GM18499 (cell line): ENCODE data around the gene SP1.
"Not testable (repeated sequence)": the region's sequence is repeated elsewhere in the genome, so short reads cannot be mapped to it uniquely, and the experiment has no call there.

ENCODE experiments used
- ATAC-seq: cut with Tn5 transposase; IDR thresholded peaks from one replicate; pipeline ENCODE4 v1.9.1; 2021; ENCODE audit warnings: moderate number of reproducible peaks; ENCODE audit not compliant: insufficient read depth, unreplicated experiment

Gene SP1

DNA sequence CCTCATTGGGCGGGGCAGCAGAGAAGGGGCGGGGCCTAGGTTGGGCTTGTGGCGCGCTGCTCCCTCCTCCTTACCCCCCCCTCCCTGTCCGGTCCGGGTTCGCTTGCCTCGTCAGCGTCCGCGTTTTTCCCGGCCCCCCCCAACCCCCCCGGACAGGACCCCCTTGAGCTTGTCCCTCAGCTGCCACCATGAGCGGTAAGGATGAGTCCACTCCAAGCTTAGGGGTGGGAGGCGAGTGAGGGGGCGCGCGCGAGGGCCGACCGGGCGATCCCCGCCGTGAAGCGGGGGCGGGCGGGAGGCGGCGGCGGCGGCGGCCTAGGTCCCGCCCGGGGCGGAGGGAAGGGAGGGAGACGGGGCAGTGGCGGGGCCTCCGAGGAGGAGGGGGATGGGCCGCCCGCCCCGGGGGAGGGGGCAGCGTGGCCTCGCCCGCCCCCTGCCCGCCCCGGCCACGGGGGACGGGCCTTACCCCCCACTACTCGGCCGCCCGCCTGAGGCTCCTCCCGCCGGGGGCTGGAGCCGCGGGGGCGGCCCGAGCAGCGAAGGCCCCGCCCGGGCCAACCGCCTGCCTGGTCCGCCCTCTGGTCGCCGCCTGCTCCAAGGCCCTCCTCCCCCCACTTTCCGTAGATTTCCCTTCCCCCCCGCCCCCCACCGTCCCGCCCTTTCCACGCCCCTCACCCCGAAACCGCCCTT, at the start of gene SP1:
TSS of gene SP1 (plus strand) at position 73 of the 690 bp plus-strand sequence. CDS start at position 189, 116 bp downstream.
- no peak for ATAC-seq

DNA sequence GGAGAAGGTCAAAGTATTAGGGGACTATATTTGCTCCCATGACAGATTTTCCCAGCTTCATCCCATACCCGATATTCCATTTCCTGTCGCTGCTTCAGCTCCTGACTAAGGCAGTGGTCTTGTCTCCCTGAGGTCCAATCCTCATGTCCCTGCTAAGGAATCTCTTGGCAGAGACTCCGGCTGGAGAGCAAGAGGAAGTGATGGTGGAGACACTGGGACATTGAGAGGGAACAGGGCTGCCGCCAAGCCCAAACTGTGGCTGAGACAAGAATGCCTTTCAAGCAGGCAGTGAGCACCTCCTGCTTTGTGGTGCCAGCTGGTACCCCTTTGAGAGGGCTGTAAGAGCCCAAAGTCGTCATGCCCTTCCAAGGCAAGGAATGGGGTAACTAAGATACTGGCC, 49.3 kb upstream of the SP1 start:
- no peak for ATAC-seq

DNA sequence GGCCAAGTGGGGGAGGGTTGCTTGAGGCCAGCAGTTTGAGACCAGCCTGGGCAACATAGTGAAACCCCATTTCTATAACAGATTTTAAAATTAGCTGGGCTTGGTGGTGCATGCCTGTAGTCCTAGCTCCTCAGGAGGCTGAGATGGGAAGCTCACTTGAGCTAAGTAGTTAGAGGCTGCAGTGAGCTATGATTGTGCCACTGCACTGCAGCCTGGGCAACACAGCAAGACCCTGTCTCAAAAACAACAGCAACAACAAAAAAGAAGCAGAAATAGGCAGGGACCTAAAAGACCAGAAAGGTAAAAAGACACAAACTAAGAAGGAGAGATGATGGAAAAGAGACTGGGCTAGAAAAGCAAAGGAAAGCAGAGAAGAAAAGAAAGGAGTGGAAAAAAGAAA, 47.6 kb upstream of the SP1 start:
- ATAC-seq: not testable (repeated sequence)

DNA sequence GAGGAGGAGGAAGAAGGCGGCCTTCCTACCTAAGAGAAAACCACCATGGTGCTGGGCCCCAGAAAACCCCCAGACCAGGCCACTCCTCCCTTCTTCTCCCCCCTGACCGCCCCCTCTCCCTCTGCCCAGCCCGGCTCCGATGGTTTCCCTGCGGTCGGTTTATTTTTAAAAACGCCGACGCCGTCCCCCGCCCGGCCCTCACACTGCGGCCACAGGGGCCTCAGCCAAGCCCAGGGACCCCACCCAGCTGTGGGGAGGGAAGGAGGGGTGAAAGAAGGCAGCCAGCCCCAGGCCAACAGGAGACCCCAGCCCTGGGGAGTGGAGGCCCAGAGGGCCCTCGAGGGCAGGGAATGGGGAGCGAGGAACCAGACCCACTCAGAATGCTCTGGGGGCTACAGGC, 47.2 kb upstream of the SP1 start:
- no peak for ATAC-seq

DNA sequence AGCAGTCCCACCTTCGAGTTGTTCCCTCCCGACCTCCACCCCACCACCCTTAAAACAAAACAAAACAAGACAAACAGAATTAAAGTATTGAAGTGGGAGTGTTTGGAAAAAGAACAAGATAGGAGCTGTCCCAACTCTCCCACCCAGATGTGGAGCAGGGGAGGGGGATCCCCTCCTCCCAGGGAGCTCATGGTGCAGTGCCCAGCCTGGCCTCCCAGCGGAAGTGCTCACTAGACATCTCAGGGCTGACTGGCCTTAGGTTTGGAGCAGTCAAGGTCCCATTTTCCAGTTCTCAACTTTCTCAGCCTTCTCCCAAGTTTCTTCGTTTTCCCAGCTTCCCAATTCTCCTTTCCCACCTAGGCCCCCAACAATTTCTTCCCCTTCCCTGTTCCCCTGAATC, 46.7 kb upstream of the SP1 start:
- no peak for ATAC-seq

DNA sequence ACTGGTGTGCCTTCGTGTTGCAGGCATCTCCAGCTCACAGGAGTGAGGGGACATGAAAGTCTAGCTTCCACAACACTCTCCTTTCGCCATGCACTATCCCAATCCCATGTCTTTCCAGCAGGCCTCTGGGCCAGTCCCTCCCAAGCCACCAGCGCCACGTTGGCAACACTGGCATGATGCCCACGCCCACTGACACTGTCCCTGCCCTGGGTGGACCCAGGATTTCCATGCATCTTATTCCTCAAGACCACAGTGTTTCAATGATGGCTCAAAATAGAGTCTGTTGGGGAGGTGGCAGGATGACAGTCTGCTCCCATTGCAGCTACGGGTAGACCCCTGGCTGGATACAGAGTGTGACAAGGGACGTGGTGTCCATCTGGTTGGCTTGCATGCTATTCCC, 46.1 kb upstream of the SP1 start:
- ATAC-seq: no peak

DNA sequence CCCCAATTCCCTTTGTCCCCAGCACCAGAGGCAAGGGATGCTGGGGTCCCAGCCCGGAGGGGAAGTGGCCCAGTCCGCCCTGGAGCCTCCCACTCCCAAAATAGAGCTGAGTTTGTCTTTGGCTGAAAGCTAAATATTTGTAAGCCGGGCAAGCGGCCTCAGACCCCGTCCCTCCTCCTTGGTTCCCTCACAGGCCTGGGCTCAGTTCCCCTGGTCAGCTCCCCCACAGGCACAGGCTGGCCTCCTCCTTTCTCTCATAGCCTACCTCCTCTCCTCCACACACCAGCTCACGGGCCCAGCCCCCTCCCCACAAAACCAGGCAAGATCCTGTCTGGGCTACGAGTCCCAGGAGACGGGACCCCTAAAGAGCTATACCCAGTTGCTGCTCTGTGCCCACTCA, 45.2 kb upstream of the SP1 start:
- no peak for ATAC-seq

DNA sequence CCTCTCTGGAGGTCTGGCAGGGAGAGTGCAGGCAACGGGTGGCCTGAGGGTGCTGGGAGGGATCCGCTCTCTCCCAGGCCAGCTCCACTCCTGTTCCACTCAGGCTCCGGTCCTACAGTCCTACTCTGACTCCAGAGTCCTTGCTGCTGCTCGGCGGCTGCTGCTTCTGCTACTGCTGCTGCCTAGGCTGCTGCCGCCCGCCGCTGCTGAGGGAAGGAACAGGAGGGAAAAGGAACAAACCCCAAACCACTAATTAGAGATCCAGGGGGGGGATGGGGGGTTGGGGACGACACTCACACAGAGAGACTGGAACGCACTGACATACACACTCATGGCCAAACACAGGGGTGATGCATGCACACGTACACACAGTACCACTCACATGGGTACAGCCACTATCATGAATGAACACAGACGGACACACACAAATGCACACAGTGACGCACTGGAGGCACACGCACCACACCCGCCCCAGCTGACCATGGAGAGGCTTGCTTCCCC, 43.7 kb upstream of the SP1 start, which contains the start of gene SP7:
TSS of gene SP7 (minus strand) at position 174 of the 501 bp plus-strand sequence. CDS start 708 bp downstream, outside the sequence.
- no peak for ATAC-seq

DNA sequence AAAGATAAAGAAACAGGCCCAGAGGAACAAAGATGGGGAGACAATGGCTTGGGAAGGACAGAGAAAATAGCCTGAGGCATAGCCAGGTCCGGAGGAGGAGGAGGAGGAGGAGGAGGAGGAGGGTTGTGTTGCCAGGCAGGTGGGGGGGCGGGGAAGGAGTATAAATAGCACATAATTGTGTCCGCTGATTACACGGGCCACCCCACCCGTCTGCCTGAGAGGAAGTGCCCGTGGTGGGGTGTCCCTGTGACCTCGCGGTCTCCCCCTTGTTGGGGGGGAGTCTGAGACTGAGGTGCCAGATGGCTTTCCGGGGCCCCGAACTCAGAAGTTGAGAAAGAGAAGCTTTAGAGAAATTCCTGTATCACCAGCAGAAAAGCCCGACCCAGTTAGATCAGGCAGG, 42.0 kb upstream of the SP1 start:
- no peak for ATAC-seq

DNA sequence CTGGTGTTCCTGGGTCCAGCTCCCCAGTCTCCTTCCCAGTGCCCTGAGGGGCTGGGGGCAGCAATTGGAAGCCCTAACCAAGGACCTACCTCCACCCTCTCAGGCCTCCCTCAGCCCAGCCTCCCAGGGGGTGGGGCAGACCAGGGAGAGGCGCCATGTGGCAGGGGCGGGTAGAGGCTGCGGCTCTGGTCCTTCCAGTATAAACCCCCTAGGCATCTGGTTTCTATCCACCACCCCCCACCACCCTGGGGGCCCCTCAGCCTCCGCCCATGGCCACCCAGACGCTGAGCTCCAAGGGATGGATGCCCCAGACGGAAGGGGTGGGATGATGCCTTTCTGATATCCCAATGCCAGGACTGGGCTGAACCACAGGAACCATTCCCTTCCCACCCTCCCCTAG, 41.1 kb upstream of the SP1 start:
- ATAC-seq: no peak

DNA sequence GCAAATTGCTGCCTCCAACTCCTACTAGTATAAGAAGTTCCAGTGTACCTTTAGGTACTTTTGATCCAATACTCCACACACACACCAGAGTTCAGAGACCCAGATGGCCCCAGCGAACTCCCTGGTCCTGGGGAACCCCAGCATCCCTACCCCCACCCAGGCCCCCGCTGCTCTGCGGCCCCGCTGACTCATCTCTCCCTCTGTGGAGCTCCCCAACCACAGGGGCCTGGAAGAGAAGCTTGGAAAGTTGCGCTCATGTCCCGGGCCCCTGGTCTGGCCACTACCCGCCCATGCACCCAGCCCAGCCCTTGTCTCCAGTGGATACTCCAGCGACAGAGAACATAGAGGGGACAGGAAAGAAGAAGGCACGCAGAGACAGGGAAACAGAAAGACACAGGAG, 39.6 kb upstream of the SP1 start:
- no peak for ATAC-seq

DNA sequence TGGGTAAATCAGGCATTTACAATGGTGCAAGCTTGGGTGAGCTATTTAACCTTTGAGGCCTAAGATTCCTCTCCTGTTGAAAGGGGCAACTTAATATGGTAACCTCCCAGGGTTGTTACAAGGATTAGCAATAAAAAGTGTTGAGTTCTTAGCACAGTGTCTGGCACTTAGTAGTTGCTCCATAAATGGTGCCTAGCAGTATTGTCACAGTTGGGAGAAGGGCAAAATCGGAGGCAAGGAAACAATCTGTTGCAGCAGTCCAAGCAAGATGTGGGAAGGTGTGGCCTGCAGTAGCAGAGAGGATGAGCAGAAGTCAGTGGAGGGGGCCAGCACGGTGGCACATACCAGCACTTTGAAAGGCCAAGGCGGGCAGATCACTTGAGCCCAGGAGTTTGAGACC, 36.5 kb upstream of the SP1 start:
- ATAC-seq: no peak

DNA sequence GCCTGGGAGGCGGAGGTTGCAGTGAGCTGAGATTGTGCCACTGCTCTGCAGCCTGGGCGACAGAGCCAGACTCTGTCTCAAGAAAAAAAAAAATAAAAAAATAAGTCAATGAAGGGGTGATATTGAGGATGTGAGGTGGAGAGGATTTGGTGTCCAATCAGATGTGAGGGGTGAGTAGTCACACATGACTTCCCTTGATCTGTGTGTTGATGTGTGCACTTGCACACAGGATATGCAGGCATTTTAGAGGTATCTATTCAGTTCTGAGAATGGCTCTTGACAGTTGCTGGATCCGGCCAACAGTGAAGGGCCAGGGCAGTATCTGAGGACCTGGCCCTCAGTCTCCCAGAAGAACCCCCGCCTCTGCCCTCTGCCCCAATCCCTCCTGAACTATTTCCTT, 36.0 kb upstream of the SP1 start:
- no peak for ATAC-seq

DNA sequence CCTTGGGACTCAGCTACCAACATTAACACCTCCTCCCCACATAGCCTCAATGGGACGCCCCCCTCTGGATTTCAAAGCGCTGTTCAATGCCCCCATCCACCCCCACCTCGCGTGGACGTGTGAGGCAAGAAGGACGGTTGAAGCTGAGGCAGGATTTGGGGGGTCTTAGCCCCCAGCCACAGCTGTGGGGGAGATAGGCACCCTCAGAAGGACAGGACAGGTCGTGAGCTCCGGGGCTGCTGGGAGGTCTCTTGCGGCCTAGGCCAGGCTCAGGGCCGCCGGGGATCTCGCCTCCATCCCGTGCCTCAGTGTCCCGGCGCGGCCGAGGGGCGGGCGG, 35.5 kb upstream of the SP1 start:
- no peak for ATAC-seq

DNA sequence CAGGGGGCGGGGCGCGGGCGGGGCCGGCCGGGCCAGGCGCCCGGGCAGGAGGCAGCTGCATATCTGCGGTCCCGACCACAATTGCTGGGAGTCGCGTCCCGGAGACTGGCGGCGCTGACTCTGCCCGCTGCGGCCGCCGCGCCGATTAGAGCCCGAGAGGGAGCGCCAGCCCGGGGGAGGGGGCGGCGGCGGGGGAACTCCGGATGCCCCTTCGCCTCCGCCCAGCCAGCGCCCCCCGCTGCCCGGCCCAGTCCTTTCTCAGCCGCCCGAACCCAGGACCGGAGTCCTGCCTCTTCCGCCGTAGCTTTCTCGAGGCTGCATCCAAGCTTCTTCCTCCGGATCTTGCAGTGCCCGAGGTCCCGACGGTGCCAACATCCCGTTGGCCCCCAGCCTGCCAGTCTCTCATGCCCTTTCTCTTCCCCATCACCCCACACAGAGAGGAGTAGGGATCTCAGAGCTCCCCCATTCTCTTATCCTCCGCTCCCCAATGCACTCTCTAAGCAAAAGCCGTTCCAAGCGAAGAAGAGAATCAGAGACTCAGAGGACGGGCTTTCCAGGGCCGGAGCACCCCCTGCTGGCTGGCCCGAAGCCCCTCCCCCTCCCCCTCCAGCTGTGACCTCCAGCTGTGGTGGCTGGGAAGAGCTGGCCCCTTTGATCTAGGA, 35.0 kb upstream of the SP1 start:
- no peak for ATAC-seq

DNA sequence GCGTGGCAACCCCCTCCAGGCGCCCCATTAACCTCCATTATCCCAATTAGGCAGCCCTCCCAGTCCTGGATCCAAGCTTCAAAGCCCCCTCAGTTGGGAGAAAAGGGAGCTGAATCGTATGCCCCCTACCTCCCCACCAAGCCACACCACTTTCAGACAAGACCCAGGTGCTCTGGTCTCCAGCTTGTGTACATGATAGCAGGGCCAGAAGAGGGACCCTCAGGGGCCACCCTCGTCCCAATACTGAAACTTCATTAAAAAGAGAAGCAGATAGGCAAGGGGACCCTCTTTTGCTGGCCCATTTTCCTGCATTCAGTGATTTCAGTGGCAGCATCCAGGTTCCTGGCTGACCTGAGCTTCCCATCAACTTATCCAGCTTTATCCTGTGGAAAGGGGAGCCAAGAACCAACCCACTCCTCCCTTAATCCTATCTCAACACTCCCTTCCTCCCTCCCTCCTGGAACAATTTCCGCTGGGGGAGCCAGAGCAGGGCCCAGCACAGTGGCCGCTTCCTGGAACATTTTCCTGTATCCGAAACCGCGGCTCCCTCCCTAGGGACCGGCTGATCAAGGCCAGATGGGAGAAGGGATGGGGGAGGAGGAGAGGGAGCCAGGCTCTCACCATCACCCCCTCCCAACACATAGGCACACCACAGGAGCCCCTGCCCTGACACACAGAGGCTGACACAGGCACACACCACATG, 34.3 kb upstream of the SP1 start:
- ATAC-seq: no peak

DNA sequence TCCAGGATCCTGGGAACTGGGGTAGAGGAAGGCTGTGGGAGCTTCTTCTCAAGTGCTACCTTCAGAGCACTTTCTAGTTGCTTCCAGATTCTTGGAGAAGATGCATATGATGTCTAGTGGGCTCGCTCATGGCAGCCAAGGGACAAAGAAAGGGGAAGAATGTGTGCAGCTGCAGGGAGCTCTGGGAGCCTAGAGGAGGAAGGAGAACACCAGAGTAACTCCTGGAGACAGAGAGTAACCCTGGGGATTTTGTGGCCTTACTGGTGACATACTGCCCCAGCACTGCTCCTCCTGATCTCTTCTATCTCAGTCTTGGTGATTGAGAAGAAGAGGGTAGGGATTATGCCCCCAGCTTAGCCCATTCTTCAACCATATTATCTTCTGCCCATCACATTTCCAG, 33.5 kb upstream of the SP1 start:
- ATAC-seq: no peak

DNA sequence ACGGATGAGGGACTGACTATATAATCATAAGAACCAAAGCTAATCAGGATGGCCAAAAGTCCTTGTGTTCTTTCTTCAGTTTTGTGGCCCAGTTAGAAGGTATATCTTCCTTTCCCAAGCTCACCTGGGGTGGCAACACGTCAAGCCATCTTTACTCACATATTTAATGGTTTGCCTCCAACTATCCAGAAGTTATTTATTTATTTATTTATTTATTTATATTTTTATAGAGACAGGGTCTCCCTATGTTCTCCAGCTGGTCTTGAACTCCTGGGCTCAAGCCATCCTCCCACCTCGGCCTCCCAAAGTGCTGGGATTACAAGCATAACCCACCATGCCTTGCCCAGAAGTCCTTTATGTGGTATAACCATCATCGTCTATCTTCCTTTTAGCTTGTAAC, 32.1 kb upstream of the SP1 start:
- ATAC-seq: no peak

DNA sequence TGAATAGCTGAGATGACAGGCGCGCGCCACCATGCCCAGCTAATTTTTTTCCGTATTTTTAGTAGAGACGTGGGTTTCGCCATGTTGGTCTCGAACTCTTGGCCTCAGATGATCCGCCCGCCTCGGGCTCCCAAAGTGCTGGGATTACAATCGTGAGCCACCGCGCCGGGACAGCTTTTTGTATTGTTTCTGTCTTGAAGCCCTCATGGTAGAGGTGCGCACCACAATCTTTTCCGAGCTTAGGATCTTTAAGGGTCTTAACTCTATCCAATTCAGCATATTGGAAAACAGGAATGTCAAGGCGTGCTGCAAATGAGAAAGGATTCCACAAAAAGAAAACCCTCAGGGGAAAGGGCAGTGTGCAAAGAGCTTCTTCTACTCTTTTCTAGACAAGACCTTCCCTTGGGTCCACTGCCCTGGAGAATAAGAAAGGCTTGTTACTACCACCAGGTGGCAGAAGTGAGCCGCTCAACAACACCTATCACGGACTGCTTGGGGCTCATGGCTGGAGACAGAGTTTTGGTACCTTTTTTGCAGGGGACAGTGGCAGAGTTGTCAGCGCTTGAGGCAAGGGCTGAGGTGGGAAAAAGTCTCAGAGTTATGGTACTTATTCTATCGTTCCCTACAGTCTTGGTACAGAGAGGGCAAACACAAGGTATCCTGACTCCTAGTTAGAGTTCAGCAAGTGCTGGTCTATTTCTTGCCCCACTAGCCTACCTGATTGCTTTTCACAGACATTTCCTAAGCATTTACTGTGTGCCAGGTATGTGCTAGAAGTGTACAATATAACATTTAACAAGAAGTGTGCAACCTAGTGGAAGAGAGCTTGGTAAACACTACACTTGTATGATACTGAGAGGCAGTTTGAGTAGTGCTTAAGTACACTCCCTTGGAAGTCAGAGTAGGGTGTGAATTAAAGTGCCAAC, 27.4 kb upstream of the SP1 start:
- no peak for ATAC-seq

DNA sequence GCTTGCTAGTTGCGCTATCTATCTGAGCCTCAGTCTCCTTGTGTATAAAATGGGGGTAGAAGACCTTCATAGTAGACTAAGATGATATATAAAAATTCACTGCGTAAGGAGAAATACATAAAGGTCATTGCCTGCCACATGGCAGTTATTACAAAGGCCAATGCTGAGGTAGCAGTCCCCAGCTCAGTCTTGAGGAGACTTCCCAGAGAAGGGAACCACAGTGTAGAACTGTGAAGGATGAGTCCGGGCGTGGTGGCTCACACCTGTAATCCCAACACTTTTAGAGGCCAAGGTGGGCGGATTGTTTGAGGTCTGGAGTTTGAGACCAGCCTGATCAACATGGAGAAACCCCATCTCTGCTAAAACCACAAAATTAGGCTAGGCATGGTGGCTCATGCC, 26.7 kb upstream of the SP1 start:
- ATAC-seq: no peak
